ENCODE results near the gene EED.

DNA sequence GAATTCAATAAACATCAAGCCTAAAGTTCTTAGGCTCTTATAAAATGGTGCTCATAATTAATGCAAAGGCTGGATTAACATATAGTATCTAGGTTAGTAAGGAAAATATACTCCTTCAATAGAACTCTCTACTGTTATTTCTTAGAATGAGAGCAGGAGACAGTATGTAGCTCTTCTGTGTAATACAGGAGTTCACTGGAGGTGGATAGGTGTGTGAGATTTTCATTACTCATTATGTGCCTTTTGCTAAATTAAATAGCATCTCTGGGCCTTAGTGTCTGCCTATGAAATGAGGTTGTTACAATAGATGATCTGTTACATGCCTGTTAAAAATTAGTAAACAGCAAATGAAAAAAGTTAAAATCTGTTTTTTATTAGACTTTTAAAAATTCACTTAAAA is 20.6 kb downstream of the EED start:
- TF ChIP-seq POLR2AphosphoS5 (IDR thresholded peaks at IDR 0.05; ENCODE audit: low read depth, low read length) = no peak
- no peak for TF ChIP-seq CTCF (IDR thresholded peaks at IDR 0.05 in 2 of 3, conservative IDR thresholded peaks at IDR 0.05 in 1 of 3; ENCODE audit: borderline replicate concordance in 1 of 3, insufficient read depth in 1 of 3, low read depth in 2 of 3, low read length in 2 of 3)
- TF ChIP-seq ZNF274 (IDR thresholded peaks at IDR 0.05; ENCODE audit: low read depth, low read length) = no peak
- no peak for TF ChIP-seq EZH2phosphoT487 (IDR thresholded peaks at IDR 0.05; ENCODE audit: borderline replicate concordance)
- no peak for TF ChIP-seq POLR2A (IDR thresholded peaks at IDR 0.05; ENCODE audit: borderline replicate concordance, extremely low read depth, insufficient read depth, insufficient read length)
- TF ChIP-seq SP1 (IDR thresholded peaks at IDR 0.05; ENCODE audit: low read depth) = no peak

Data from HCT116 (cell line).